Osteoblast (primary cell): Measurements from ENCODE around the gene B4GAT1. TPM values are rescaled to one million over a fixed set of nuclear protein-coding genes. Genes with fewer than 3 reads are reported as not detected.

Source experiments
- DNase-seq: peaks from one replicate; pipeline ENCODE4 v3.0.0; 2011; ENCODE audit warnings: low spot score, mixed read lengths; ENCODE audit not compliant: insufficient read length; ENCODE audit errors: missing footprints
- H2AFZ ChIP-seq: 2 replicates; pipeline ENCODE4 v1.6.0; 2011; ENCODE audit warnings: mild to moderate bottlenecking, low read length
- H3K27ac ChIP-seq: 2 replicates; pipeline ENCODE4 v1.5.1; 2011; ENCODE audit warnings: mild to moderate bottlenecking, low read depth, low read length, moderate library complexity
- H3K27me3 ChIP-seq: 2 replicates; pipeline ENCODE4 v1.6.0; 2012; ENCODE audit warnings: mild to moderate bottlenecking, control low read depth, inconsistent platforms, low read length, moderate library complexity; ENCODE audit not compliant: insufficient read depth
- H3K36me3 ChIP-seq: 2 replicates; pipeline ENCODE4 v1.5.1; 2011; ENCODE audit warnings: mild to moderate bottlenecking, low read length, control low read depth, moderate library complexity; ENCODE audit not compliant: insufficient read depth
- H3K4me1 ChIP-seq: 2 replicates; pipeline ENCODE4 v1.5.1; 2011; ENCODE audit warnings: mild to moderate bottlenecking, low read length, control low read depth, moderate library complexity; ENCODE audit not compliant: insufficient read depth
- H3K4me2 ChIP-seq: 2 replicates; pipeline ENCODE4 v1.6.0; 2011; ENCODE audit warnings: mild to moderate bottlenecking, low read length; ENCODE audit not compliant: insufficient read depth
- H3K4me3 ChIP-seq: fragments of 200-600 bp; sonication (generic); 3 replicates; pipeline ENCODE4 v1.5.1; 2012; ENCODE audit warnings: mild to moderate bottlenecking, low read length, inconsistent platforms; ENCODE audit not compliant: insufficient read depth
- H3K79me2 ChIP-seq: 2 replicates; pipeline ENCODE4 v1.6.0; 2012; ENCODE audit warnings: mild to moderate bottlenecking, low read length, control low read depth, inconsistent platforms; ENCODE audit not compliant: insufficient read depth
- H3K9me3 ChIP-seq: 2 replicates; pipeline ENCODE4 v1.5.1; 2011; ENCODE audit warnings: low read depth, low read length, control low read depth
- H4K20me1 ChIP-seq: 2 replicates; pipeline ENCODE4 v1.6.0; 2012; ENCODE audit warnings: mild to moderate bottlenecking, low read length, control low read depth; ENCODE audit not compliant: insufficient read depth
- total RNA-seq: library from RNA; depleted of rRNA; stranded (reverse); fragments of >200 nt; gene quantifications from 2 replicates; pipeline ENCODE4 v1.2.3, GENCODE V29; 2012
- TF ChIP-seq, protein P1 (sequence below): IDR thresholded peaks from 2 replicates; pipeline ENCODE4 v1.5.1; 2011; ENCODE audit warnings: mild to moderate bottlenecking, low read depth, low read length, moderate library complexity; ENCODE audit errors: extremely low read depth

B4GAT1 gene
- total RNA-seq, 1 donor = 20.6 TPM

DNA sequence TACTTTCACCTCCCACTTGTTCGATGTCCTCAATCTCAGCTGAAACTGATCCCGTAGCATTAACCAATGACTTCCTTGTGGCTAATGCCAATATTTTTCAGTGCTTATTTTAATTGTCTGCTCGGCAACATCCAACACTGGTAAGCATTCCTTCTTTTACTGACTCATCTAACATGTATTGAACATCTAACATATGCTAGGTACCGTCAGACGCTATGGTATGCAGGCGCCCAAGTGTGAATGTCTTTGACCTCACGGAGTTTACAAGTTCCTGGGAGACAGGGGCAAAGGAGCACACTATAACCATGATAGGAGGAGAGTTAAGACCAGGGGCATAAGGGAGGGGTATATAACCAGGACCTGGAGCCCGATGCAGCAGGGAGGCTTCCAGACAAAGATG, 4.3 kb downstream of the B4GAT1 start:
- no peaks in the 10 kb centered on the region for H3K27me3 ChIP-seq

DNA sequence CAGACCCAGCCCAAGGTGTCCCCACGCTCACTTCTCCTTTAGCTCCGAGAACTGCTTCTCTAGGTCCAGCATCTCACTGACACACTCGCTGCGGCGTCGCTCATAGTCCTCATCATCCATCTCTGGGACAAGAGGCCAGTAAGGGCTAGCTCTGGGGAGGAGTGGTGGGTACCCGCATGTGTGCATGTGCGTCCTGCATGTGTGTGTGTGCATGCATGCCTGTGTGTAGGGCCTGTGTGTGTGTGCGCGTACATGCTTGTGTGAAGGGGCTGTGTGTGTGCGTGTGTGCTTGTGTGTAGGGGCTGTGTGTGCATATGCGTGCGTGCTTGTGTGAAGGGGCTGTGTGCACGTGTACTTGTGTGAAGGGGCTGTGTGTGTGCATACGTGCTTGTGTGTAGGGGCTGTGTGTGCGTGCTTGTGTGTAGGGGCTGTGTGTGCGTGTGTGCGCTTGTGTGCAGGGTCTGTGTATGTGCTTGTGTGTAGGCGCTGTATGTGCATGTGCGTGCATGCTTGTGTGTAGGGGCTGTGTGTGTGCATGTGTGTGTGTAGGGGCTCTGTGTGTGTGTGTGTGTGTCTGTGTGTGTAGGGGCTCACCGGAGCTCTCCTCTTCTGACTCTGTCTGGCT, 5.8 kb downstream of the B4GAT1 start:
- Histone ChIP-seq H3K27me3 (no peaks in the 10 kb centered on the region), H3K4me3 (no peak overlapping the region), H3K9me3 (no peaks in the 10 kb centered on the region), H3K36me3 (peaks cover 45% of the 10 kb centered on the region), H3K79me2 (peaks cover 37% of the 10 kb centered on the region), H3K27ac (no peak overlapping the region), H4K20me1 (peaks cover 11% of the 10 kb centered on the region), H3K4me2 (no peak overlapping the region), H3K4me1 (peaks cover 43% of the 10 kb centered on the region), H2AFZ (no peak overlapping the region)
- TF ChIP-seq, protein P1, sequence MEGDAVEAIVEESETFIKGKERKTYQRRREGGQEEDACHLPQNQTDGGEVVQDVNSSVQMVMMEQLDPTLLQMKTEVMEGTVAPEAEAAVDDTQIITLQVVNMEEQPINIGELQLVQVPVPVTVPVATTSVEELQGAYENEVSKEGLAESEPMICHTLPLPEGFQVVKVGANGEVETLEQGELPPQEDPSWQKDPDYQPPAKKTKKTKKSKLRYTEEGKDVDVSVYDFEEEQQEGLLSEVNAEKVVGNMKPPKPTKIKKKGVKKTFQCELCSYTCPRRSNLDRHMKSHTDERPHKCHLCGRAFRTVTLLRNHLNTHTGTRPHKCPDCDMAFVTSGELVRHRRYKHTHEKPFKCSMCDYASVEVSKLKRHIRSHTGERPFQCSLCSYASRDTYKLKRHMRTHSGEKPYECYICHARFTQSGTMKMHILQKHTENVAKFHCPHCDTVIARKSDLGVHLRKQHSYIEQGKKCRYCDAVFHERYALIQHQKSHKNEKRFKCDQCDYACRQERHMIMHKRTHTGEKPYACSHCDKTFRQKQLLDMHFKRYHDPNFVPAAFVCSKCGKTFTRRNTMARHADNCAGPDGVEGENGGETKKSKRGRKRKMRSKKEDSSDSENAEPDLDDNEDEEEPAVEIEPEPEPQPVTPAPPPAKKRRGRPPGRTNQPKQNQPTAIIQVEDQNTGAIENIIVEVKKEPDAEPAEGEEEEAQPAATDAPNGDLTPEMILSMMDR = no peak
- peak; percentile 58 for DNase-seq

More for the DNA sequence above, 4.3 kb downstream of the B4GAT1 start:
- Histone ChIP-seq H3K4me1 (peaks cover 30% of the 10 kb centered on the region), H3K4me3 (no peak overlapping the region), H3K4me2 (no peak overlapping the region), H3K79me2 (peaks cover 40% of the 10 kb centered on the region), H3K9me3 (no peaks in the 10 kb centered on the region), H3K36me3 (peaks cover 38% of the 10 kb centered on the region), H3K27ac (no peak overlapping the region), H2AFZ (no peak overlapping the region), H4K20me1 (peaks cover 7% of the 10 kb centered on the region)
- TF ChIP-seq, protein P1 = no peak
- DNase-seq = no peak

DNA sequence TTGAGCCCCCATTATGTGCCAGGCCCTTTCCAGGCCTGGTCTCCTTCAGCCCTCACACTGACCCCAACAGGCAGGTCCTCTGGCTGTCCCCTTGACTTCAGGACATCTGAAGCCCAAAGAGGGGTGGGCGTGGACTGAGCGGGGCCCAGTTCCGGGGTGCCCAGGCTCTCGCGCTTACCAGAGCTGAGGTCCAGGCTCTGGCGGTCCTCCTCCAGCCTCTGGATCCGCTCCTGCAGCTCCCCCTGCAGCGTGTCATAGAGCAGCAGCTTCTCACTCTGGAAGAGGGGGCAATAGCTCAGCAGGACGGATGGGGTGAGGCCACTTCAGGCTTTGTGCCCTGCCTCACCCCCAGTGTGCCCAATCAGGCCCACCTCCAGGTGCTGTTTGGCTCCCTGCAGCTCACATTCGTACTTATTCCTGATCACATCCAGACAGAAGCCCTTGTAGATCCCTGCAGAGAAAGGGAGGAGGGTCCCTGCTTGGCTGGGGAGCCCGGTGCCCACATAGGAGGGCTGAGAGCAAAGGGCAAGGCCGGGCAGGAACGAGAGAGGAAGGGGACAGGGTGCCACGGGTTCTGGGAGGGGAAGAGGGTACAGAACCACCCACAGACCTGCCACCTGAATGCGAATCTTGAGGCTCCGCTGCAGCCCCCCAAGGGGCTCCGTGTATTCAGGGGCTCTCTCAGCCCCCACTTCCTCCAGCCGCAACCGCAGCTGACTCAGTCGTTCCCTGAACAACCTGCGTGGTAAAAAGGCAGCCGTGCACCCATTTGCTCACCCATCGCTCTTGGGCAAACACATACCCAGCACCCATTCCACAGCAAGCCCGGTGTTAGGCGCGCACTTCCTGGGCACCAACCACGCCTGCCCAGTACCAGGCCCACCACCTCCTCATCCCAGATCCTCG, 6.6 kb downstream of the B4GAT1 start:
- Histone ChIP-seq H2AFZ (no peak overlapping the region), H3K36me3 (peaks cover 45% of the 10 kb centered on the region)
- TF ChIP-seq, protein P1 = no peak

More for the DNA sequence above, 6.6 kb downstream of the B4GAT1 start:
- no peaks in the 10 kb centered on the region for H3K9me3 ChIP-seq
- H3K79me2 ChIP-seq = peaks cover 33% of the 10 kb centered on the region
- H3K4me2 ChIP-seq = no peak overlapping the region
- H3K4me3 ChIP-seq = no peak overlapping the region
- no peak overlapping the region for H3K27ac ChIP-seq
- DNase-seq = no peak
- peaks cover 41% of the 10 kb centered on the region for H3K4me1 ChIP-seq
- H3K27me3 ChIP-seq = no peaks in the 10 kb centered on the region
- peaks cover 11% of the 10 kb centered on the region for H4K20me1 ChIP-seq
